ENCODE data around the gene GUCA2A.

The GUCA2A gene

GRCh38 chr1:42145764-42146625 is 18.6 kb downstream of the GUCA2A start:
- Histone ChIP-seq H3K4me3 (ENCODE audit: low read length in 2 of 2) (no peak overlapping the region), H3K27ac (ENCODE audit: low read depth in 2 of 2, low read length in 2 of 2) (no peak overlapping the region), H3K9ac (ENCODE audit: low read depth in 1 of 2, low read length in 2 of 2) (no peak overlapping the region), H3K27me3 (ENCODE audit: control insufficient read depth in 2 of 2, insufficient read depth in 2 of 2, low read length in 2 of 2) (peaks cover 12 to 15% of the 10 kb centered on the region in 2 donors), H3K9me3 (ENCODE audit: control insufficient read depth in 2 of 2, low read length in 2 of 2) (no peaks in the 10 kb centered on the region), H3K36me3 (ENCODE audit: control insufficient read depth in 2 of 2, insufficient read depth in 2 of 2, low read length in 2 of 2) (no peaks in the 10 kb centered on the region), H3K4me1 (ENCODE audit: control insufficient read depth in 2 of 2, insufficient read depth in 2 of 2, low read length in 2 of 2) (peaks cover under 1 to 2% of the 10 kb centered on the region in 2 donors)

GRCh38 chr1:42145389-42145716 is 19.2 kb downstream of the GUCA2A start:
- Histone ChIP-seq H3K27ac (ENCODE audit: low read depth in 2 of 2, low read length in 2 of 2) (no peak overlapping the region), H3K27me3 (ENCODE audit: control insufficient read depth in 2 of 2, insufficient read depth in 2 of 2, low read length in 2 of 2) (peaks cover 12 to 15% of the 10 kb centered on the region in 2 donors), H3K4me1 (ENCODE audit: control insufficient read depth in 2 of 2, insufficient read depth in 2 of 2, low read length in 2 of 2) (peaks cover 0 to 2% of the 10 kb centered on the region in 2 donors), H3K4me3 (ENCODE audit: low read length in 2 of 2) (no peak overlapping the region), H3K9ac (ENCODE audit: low read depth in 1 of 2, low read length in 2 of 2) (no peak overlapping the region), H3K9me3 (ENCODE audit: control insufficient read depth in 2 of 2, low read length in 2 of 2) (no peaks in the 10 kb centered on the region), H3K36me3 (ENCODE audit: control insufficient read depth in 2 of 2, insufficient read depth in 2 of 2, low read length in 2 of 2) (no peaks in the 10 kb centered on the region)

- Histone ChIP-seq H3K9me3 (ENCODE audit: control insufficient read depth in 2 of 2, low read length in 2 of 2) (no peaks in the 10 kb centered on the region), H3K9ac (ENCODE audit: low read depth in 1 of 2, low read length in 2 of 2) (no peak overlapping the region), H3K36me3 (ENCODE audit: control insufficient read depth in 2 of 2, insufficient read depth in 2 of 2, low read length in 2 of 2) (no peaks in the 10 kb centered on the region), H3K4me3 (ENCODE audit: low read length in 2 of 2) (no peak overlapping the region), H3K27ac (ENCODE audit: low read depth in 2 of 2, low read length in 2 of 2) (no peak overlapping the region), H3K4me1 (ENCODE audit: control insufficient read depth in 2 of 2, insufficient read depth in 2 of 2, low read length in 2 of 2) (peaks cover 0 to 2% of the 10 kb centered on the region in 2 donors), H3K27me3 (ENCODE audit: control insufficient read depth in 2 of 2, insufficient read depth in 2 of 2, low read length in 2 of 2) (peaks cover 12 to 15% of the 10 kb centered on the region in 2 donors)
These were observed 19.7 kb downstream of the GUCA2A start for GRCh38 chr1:42144711-42145388.

- Histone ChIP-seq H3K27me3 (ENCODE audit: control insufficient read depth in 2 of 2, insufficient read depth in 2 of 2, low read length in 2 of 2) (peaks cover 12 to 15% of the 10 kb centered on the region in 2 donors), H3K27ac (ENCODE audit: low read depth in 2 of 2, low read length in 2 of 2) (no peak overlapping the region), H3K9me3 (ENCODE audit: control insufficient read depth in 2 of 2, low read length in 2 of 2) (no peaks in the 10 kb centered on the region), H3K4me1 (ENCODE audit: control insufficient read depth in 2 of 2, insufficient read depth in 2 of 2, low read length in 2 of 2) (peaks cover 0 to 2% of the 10 kb centered on the region in 2 donors), H3K36me3 (ENCODE audit: control insufficient read depth in 2 of 2, insufficient read depth in 2 of 2, low read length in 2 of 2) (no peaks in the 10 kb centered on the region), H3K4me3 (ENCODE audit: low read length in 2 of 2) (no peak overlapping the region), H3K9ac (ENCODE audit: low read depth in 1 of 2, low read length in 2 of 2) (no peak overlapping the region)
These were observed 20.4 kb downstream of the GUCA2A start for GRCh38 chr1:42143896-42144710.

- H3K27me3 ChIP-seq (ENCODE audit: control insufficient read depth in 2 of 2, insufficient read depth in 2 of 2, low read length in 2 of 2), result peaks cover 12 to 15% of the 10 kb centered on the region in 2 donors
- no peak overlapping the region for H3K27ac ChIP-seq (ENCODE audit: low read depth in 2 of 2, low read length in 2 of 2)
- H3K4me1 ChIP-seq (ENCODE audit: control insufficient read depth in 2 of 2, insufficient read depth in 2 of 2, low read length in 2 of 2), result peaks cover 0 to 2% of the 10 kb centered on the region in 2 donors
- H3K9me3 ChIP-seq (ENCODE audit: control insufficient read depth in 2 of 2, low read length in 2 of 2), result no peaks in the 10 kb centered on the region
- no peaks in the 10 kb centered on the region for H3K36me3 ChIP-seq (ENCODE audit: control insufficient read depth in 2 of 2, insufficient read depth in 2 of 2, low read length in 2 of 2)
- H3K4me3 ChIP-seq (ENCODE audit: low read length in 2 of 2), result no peak overlapping the region
- no peak overlapping the region for H3K9ac ChIP-seq (ENCODE audit: low read depth in 1 of 2, low read length in 2 of 2)
These were observed 21.5 kb downstream of the GUCA2A start for GRCh38 chr1:42142894-42143675.

- Histone ChIP-seq H3K4me3 (ENCODE audit: low read length in 2 of 2) (no peak overlapping the region), H3K4me1 (ENCODE audit: control insufficient read depth in 2 of 2, insufficient read depth in 2 of 2, low read length in 2 of 2) (no peaks in the 10 kb centered on the region), H3K27ac (ENCODE audit: low read depth in 2 of 2, low read length in 2 of 2) (no peak overlapping the region), H3K9ac (ENCODE audit: low read depth in 1 of 2, low read length in 2 of 2) (no peak overlapping the region), H3K36me3 (ENCODE audit: control insufficient read depth in 2 of 2, insufficient read depth in 2 of 2, low read length in 2 of 2) (no peaks in the 10 kb centered on the region), H3K9me3 (ENCODE audit: control insufficient read depth in 2 of 2, low read length in 2 of 2) (no peaks in the 10 kb centered on the region), H3K27me3 (ENCODE audit: control insufficient read depth in 2 of 2, insufficient read depth in 2 of 2, low read length in 2 of 2) (peaks cover 12 to 17% of the 10 kb centered on the region in 2 donors)
These were observed 22.6 kb downstream of the GUCA2A start for GRCh38 chr1:42141978-42142377.

- H3K9me3 ChIP-seq (ENCODE audit: control insufficient read depth in 2 of 2, low read length in 2 of 2), result no peaks in the 10 kb centered on the region
- peaks cover 7 to 9% of the 10 kb centered on the region in 2 donors for H3K27me3 ChIP-seq (ENCODE audit: control insufficient read depth in 2 of 2, insufficient read depth in 2 of 2, low read length in 2 of 2)
- no peak overlapping the region for H3K27ac ChIP-seq (ENCODE audit: low read depth in 2 of 2, low read length in 2 of 2)
- no peaks in the 10 kb centered on the region for H3K4me1 ChIP-seq (ENCODE audit: control insufficient read depth in 2 of 2, insufficient read depth in 2 of 2, low read length in 2 of 2)
- no peak overlapping the region for H3K4me3 ChIP-seq (ENCODE audit: low read length in 2 of 2)
- H3K9ac ChIP-seq (ENCODE audit: low read depth in 1 of 2, low read length in 2 of 2), result no peak overlapping the region
- H3K36me3 ChIP-seq (ENCODE audit: control insufficient read depth in 2 of 2, insufficient read depth in 2 of 2, low read length in 2 of 2), result no peaks in the 10 kb centered on the region
These were observed 24.4 kb downstream of the GUCA2A start for GRCh38 chr1:42140191-42140590.

GRCh38 chr1:42139444-42139843 is 25.1 kb downstream of the GUCA2A start:
- Histone ChIP-seq H3K4me3 (ENCODE audit: low read length in 2 of 2) (no peak overlapping the region), H3K27ac (ENCODE audit: low read depth in 2 of 2, low read length in 2 of 2) (no peak overlapping the region), H3K9ac (ENCODE audit: low read depth in 1 of 2, low read length in 2 of 2) (no peak overlapping the region), H3K9me3 (ENCODE audit: control insufficient read depth in 2 of 2, low read length in 2 of 2) (no peaks in the 10 kb centered on the region), H3K27me3 (ENCODE audit: control insufficient read depth in 2 of 2, insufficient read depth in 2 of 2, low read length in 2 of 2) (peaks cover 6 to 7% of the 10 kb centered on the region in 2 donors), H3K4me1 (ENCODE audit: control insufficient read depth in 2 of 2, insufficient read depth in 2 of 2, low read length in 2 of 2) (no peaks in the 10 kb centered on the region), H3K36me3 (ENCODE audit: control insufficient read depth in 2 of 2, insufficient read depth in 2 of 2, low read length in 2 of 2) (no peaks in the 10 kb centered on the region)

- peaks cover 5 to 7% of the 10 kb centered on the region in 2 donors for H3K27me3 ChIP-seq (ENCODE audit: control insufficient read depth in 2 of 2, insufficient read depth in 2 of 2, low read length in 2 of 2)
- no peak overlapping the region for H3K4me3 ChIP-seq (ENCODE audit: low read length in 2 of 2)
- H3K4me1 ChIP-seq (ENCODE audit: control insufficient read depth in 2 of 2, insufficient read depth in 2 of 2, low read length in 2 of 2), result no peaks in the 10 kb centered on the region
- no peak overlapping the region for H3K9ac ChIP-seq (ENCODE audit: low read depth in 1 of 2, low read length in 2 of 2)
- no peaks in the 10 kb centered on the region for H3K36me3 ChIP-seq (ENCODE audit: control insufficient read depth in 2 of 2, insufficient read depth in 2 of 2, low read length in 2 of 2)
- no peak overlapping the region for H3K27ac ChIP-seq (ENCODE audit: low read depth in 2 of 2, low read length in 2 of 2)
- no peaks in the 10 kb centered on the region for H3K9me3 ChIP-seq (ENCODE audit: control insufficient read depth in 2 of 2, low read length in 2 of 2)
These were observed 26.0 kb downstream of the GUCA2A start for GRCh38 chr1:42138586-42138985.

Data from mucosa of rectum (tissue), 2 donors.